ENCODE measurements around the gene NANOS1. TPM values are rescaled to one million over a fixed set of nuclear protein-coding genes. Genes with fewer than 3 reads are reported as not detected.

Gene NANOS1
- total and polyA plus RNA-seq, 2 of the 8 experiments (the other 6 are each of a cell fraction or from before 2014, with no cell fraction given), result 3.1 to 3.9 TPM

DNA sequence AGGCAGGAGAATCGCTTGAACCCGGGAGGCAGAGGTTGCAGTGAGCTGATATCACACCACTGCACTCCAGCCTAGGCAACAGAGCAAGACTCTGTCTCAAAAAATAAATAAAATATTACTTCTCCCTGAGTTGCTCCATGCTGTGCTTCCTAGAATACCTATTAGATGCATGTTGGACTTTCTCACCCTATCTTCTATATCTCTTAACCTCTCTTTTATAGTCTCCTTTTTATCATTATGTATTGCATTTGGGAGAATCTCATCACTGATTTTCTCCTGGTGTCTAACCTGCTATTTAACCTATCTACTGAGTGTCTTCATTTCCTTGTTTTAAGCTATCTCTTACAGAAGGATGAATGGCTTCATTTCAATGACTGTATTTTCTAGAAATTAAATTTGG is 32.1 kb upstream of the NANOS1 start (continued):
- TF ChIP-seq, protein P1, sequence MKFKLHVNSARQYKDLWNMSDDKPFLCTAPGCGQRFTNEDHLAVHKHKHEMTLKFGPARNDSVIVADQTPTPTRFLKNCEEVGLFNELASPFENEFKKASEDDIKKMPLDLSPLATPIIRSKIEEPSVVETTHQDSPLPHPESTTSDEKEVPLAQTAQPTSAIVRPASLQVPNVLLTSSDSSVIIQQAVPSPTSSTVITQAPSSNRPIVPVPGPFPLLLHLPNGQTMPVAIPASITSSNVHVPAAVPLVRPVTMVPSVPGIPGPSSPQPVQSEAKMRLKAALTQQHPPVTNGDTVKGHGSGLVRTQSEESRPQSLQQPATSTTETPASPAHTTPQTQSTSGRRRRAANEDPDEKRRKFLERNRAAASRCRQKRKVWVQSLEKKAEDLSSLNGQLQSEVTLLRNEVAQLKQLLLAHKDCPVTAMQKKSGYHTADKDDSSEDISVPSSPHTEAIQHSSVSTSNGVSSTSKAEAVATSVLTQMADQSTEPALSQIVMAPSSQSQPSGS (IDR thresholded peaks at IDR 0.05; ENCODE audit: low read length), result no peak
- TF ChIP-seq KDM4A (IDR thresholded peaks at IDR 0.05; ENCODE audit: low read depth, low read length, severe bottlenecking) (no peak), EGR1 (IDR thresholded peaks at IDR 0.05; ENCODE audit: borderline replicate concordance, low read depth, low read length) (no peak)
